Activated CD8-positive, alpha-beta memory T cell treated with anti-CD3 and anti-CD28 coated beads, Interleukin-2, amount 10 ng/mL, durations not matched to agents 7 days and 5 days (primary cell): ENCODE measurements around the gene DOCK1. TPM values are rescaled to one million over a fixed set of nuclear protein-coding genes. Genes with fewer than 3 reads are reported as not detected.

Source experiments
- ATAC-seq: fragments of 150-1000 bp; cut with Tn5 transposase; one replicate; pipeline ENCODE4 v1.10.0; 2021; ENCODE audit warnings: moderate library complexity
- CTCF ChIA-PET: fragments of 350-600 bp; sonication (Branson Sonifier 250); formaldehyde crosslinking; loops from one replicate; lab custom pipeline; 2021; ENCODE audit warnings: antibody characterized with exemption; lab: Charles Lee
- DNase-seq: peaks from one replicate; pipeline ENCODE4 v3.0.0-alpha.2; 2020
- H3K27ac Mint-ChIP-seq: one replicate; pipeline ENCODE4 v1.8.0; 2021; ENCODE audit warnings: mild to moderate bottlenecking, mixed read lengths
- H3K27me3 Mint-ChIP-seq: one replicate; pipeline ENCODE4 v1.8.0; 2021; ENCODE audit warnings: mixed read lengths
- H3K36me3 Mint-ChIP-seq: one replicate; pipeline ENCODE4 v1.8.0; 2021; ENCODE audit warnings: mild to moderate bottlenecking, mixed read lengths
- H3K4me1 Mint-ChIP-seq: one replicate; pipeline ENCODE4 v1.8.0; 2021; ENCODE audit warnings: mixed read lengths
- H3K4me3 Mint-ChIP-seq: one replicate; pipeline ENCODE4 v1.8.0; 2021; ENCODE audit warnings: mild to moderate bottlenecking, moderate library complexity, mixed read lengths
- H3K9me3 Mint-ChIP-seq: one replicate; pipeline ENCODE4 v1.8.0; 2022; ENCODE audit warnings: low read depth, mixed read lengths
- total RNA-seq, 2 experiments: library from RNA; stranded (reverse); gene quantifications; one replicate each; pipeline ENCODE4 v1.2.3, GENCODE V29; 2021

Gene DOCK1
- total RNA-seq, 2 experiments from 2014 or later, result 0.07 TPM; not detected in 1

DNA sequence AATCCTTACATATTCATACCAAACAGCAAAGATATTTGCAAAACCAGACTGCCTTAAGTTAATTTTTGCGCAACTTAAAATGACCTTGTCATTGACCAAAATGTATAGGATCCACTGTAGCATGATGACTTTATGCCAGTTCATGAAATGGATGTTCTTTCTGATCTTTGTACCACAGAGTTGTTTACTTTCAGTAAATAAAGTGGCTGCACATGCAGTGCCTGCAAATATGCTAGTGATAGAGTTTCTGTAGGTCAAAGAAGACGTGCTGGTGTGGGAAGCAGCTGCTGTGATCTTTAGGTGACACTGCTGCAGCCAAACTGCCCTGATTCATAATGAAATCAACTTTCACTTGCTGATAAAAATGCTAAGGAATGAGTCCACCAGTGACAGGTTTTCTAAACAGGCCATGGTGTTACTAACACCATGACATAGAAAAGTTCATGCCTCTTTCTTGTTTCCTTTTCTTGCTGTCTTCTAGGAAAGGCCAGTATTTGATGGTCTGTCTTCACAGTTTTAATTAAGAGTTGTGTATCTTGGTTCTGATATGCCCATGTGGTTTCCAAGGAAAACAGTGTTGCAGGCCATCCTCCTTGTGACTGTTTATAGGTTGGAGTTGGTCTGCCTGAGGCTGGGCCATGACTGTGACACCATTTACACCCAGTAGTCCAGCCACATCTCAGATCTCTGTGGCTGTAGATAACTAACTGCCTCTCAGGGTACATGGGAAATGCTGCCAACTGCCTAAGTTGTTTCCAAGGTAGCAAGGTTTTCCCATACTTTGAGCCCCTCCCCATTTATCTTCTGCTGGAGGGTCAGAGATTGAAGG lies 228.7 kb downstream of the DOCK1 start:
- ATAC-seq, result no peak
- Mint-ChIP-seq H3K4me1 (no peaks in the 10 kb centered on the region), H3K36me3 (no peaks in the 10 kb centered on the region), H3K9me3 (no peaks in the 10 kb centered on the region), H3K27ac (no peak overlapping the region), H3K4me3 (no peak overlapping the region), H3K27me3 (no peaks in the 10 kb centered on the region)
- CTCF ChIA-PET, result no interaction called here
- no peak for DNase-seq

DNA sequence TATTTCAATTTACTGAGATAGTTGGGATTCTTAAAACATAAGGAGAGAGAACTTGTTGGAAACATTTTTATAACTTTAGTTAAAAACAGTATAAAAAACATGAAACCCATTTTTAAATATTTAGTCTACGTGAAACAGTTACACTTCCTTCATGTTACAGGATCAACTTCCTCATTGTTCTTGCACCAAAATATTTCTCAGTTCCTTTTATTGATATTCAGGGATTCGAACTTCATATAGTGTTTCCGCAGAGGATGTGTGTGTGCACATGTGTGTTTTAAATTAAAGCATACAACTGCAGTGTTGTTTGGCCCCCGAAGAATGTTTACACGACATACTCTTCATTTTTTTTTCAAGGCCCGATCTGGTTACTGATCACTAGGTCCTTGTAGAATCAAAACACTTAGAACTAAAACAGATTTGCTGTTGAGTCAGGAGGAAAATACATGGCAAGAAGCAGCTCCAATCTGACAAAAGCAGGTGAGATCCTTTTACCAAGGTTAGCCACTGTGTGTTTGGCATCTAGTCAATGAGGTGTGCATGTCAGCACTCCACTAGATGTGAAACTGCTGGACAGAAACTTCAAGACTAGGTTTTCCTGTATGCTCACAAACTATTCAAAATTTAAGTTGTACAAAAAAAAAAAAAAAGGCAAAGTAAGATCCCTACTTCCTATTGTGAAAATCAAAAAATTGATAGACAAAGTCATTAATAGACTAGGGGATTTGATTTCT lies 230.8 kb downstream of the DOCK1 start:
- DNase-seq, result no peak
- no peak for ATAC-seq
- Mint-ChIP-seq H3K9me3 (peaks cover 2% of the 10 kb centered on the region), H3K36me3 (no peaks in the 10 kb centered on the region), H3K27me3 (no peaks in the 10 kb centered on the region), H3K27ac (no peak overlapping the region), H3K4me3 (no peak overlapping the region), H3K4me1 (no peaks in the 10 kb centered on the region)
- CTCF ChIA-PET, result no interaction called here

DNA sequence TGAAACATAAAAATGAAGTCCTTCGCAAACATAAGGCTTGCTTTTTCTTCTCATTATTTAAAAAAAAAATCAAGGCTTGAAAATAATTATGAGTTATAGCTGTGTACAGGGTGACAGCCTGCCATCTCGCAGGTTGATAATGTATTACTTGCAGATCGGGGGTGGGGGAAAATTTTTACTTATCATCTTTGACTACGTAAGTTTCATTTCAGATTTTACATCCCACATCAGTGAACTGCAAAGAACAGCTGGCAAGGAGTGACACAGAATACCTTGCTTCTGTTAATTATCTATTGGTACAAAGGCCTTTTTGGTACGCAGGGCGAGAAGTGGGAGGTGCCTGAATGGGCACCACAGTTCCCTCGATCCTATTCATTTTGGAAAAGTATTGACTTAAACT lies 232.2 kb downstream of the DOCK1 start:
- Mint-ChIP-seq H3K27me3 (no peaks in the 10 kb centered on the region), H3K4me1 (no peaks in the 10 kb centered on the region), H3K36me3 (no peaks in the 10 kb centered on the region), H3K9me3 (peaks cover 3% of the 10 kb centered on the region), H3K27ac (no peak overlapping the region), H3K4me3 (no peak overlapping the region)
- DNase-seq (no peak), ATAC-seq (no peak)
- CTCF ChIA-PET, result no interaction called here

DNA sequence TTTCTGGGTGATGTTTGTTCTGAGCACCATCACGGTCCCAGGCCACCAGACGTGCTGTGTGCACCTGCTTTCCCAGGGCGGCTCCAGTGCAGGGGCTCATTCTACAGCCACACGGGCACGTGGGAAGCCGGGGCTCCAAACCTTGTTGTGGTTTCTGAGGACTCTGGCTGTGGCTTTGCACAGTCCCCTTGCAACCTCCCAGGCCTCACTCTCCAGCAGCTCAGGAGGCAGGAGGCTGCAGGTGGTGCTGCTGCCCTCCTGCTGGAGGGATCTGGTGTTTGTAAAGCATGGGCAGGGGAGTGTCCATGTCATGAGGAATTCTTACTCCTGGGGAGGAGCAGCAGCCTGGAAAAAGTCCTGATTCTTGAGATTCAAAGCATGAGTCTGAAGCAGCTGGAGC lies 236.9 kb downstream of the DOCK1 start:
- Mint-ChIP-seq H3K27me3 (no peaks in the 10 kb centered on the region), H3K4me3 (no peak overlapping the region), H3K9me3 (peaks cover 3% of the 10 kb centered on the region), H3K36me3 (no peaks in the 10 kb centered on the region), H3K27ac (no peak overlapping the region), H3K4me1 (no peaks in the 10 kb centered on the region)
- no peak for ATAC-seq
- no peak for DNase-seq
- CTCF ChIA-PET, result no interaction called here

DNA sequence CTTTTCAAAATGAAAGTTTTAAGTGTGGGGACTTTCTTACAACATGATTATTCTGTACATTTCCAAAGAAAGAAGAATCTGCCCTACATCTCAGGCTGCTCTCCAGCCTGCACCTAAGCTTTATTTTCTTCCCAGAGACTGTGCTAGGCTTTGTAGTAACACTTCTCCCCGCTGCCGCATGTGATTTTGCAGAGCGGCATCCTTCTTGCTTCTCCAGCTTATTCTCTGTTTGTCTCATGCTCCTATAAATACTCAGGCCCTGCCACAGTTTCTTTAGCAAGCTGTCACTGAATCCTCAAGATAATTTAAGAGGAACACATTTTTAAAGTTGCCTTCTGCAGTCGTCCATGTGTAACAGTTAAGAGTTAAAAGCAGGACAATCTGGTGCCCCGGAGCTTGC lies 237.6 kb downstream of the DOCK1 start:
- ATAC-seq, result no peak
- Mint-ChIP-seq H3K9me3 (peaks cover 3% of the 10 kb centered on the region), H3K4me1 (no peaks in the 10 kb centered on the region), H3K4me3 (no peak overlapping the region), H3K27ac (no peak overlapping the region), H3K27me3 (no peaks in the 10 kb centered on the region), H3K36me3 (no peaks in the 10 kb centered on the region)
- DNase-seq, result no peak
- CTCF ChIA-PET, result no interaction called here

DNA sequence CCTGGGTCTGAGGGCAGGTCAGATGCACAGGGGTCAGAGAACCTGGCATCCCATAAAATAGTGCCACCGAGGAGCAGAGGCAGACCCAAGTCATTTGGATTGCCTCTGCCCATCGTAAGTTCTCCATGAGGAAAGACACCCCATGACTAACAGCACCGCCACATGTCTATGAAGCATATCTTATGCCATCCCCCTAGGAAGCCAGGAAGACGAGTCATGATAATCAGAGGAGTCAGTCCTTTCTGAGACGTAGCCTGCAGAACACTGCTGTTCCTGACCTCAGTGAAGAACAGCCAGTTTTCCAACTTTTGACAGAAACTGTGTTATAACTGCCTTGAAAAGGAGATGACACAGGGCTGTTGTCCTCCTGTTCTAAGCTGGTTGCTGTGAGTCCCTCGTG lies 239.9 kb downstream of the DOCK1 start:
- DNase-seq (no peak), ATAC-seq (no peak)
- no peak overlapping the region for H3K4me3 Mint-ChIP-seq
- H3K27me3 Mint-ChIP-seq, result no peaks in the 10 kb centered on the region
- CTCF ChIA-PET, result no interaction called here
- H3K36me3 Mint-ChIP-seq, result no peaks in the 10 kb centered on the region
- H3K27ac Mint-ChIP-seq, result no peak overlapping the region
- peaks cover 7% of the 10 kb centered on the region for H3K9me3 Mint-ChIP-seq
- H3K4me1 Mint-ChIP-seq, result peaks cover 4% of the 10 kb centered on the region

DNA sequence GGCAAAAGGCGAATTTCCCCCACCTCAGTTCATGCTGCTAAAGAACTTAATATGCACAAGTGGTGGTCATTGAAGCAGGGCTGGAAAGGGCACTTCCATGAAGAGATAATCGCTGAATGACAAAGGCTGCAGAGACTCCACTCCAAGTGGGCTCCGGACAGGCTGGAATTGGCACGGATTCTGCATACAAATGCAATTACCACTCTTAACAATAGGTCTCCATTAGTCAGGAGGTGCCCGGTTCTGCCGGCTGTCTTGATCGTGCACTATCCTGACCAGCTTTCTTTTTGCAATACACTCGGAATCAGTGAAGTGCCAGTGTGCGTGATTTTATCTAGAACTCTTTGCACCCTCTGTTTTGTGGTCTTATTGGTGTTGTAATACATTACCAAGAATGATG lies 241.4 kb downstream of the DOCK1 start:
- Mint-ChIP-seq H3K27ac (no peak overlapping the region), H3K9me3 (peaks cover 4% of the 10 kb centered on the region), H3K4me3 (no peak overlapping the region), H3K27me3 (no peaks in the 10 kb centered on the region), H3K36me3 (no peaks in the 10 kb centered on the region), H3K4me1 (peaks cover 4% of the 10 kb centered on the region)
- ATAC-seq (no peak), DNase-seq (no peak)
- CTCF ChIA-PET, result no interaction called here

DNA sequence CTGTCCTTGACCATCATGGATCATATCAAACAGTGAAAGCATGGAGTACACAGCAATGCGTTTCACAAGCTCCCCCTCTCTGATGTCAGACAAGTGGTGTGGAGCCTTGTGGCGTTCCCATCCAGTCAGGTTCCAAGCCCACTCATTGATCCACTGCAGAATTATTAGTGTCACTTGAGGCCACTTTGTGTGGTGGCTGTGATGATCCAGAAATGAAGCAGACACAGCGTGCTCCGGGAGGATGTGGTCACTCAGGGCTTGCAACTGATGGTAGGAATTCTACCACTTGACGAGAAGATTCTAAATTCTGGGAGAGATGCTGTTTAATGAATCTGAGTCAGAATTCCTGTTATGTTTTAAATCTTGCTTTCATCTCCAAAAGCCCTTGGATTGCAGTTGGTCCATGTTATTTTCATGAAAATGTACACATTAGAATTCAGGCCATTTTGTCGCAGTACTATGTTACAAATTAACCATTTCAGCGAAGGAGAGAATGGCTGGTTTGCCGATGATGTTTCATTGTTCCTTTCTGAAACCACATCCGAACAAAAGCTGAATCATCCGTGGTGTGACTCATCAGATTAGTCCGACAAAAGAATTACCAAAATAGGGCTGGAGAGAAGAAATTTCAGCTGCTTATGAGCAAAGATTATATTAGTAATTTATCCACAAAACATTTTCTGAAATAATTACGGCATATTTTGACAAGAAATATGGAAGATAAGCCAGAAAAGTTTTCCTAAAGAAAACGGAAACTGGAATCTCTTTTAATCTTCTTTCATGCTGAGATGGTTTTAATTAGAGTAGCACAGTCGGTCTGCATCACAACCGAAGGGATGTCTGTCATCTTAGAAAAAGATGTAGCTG lies 243.1 kb downstream of the DOCK1 start:
- no peak overlapping the region for H3K27ac Mint-ChIP-seq
- H3K4me1 Mint-ChIP-seq, result peaks cover 4% of the 10 kb centered on the region
- ATAC-seq, result no peak
- H3K36me3 Mint-ChIP-seq, result no peaks in the 10 kb centered on the region
- DNase-seq, result no peak
- CTCF ChIA-PET, result no interaction called here
- no peaks in the 10 kb centered on the region for H3K27me3 Mint-ChIP-seq
- H3K9me3 Mint-ChIP-seq, result peaks cover 4% of the 10 kb centered on the region
- no peak overlapping the region for H3K4me3 Mint-ChIP-seq

DNA sequence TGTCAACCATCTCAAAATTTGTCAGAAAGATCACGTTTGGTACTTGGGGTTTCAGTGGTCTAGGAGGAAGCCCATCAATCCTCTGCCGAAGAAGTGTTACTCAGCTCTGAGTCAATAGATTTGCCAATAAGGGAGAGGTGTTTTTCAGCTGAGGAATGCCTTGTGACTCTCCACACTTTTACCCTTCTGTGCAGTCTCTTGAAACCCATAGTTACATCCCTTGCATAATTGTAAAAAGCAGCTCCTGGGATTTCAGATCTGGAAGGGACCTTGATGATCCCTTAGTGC lies 243.6 kb downstream of the DOCK1 start:
- peaks cover 4% of the 10 kb centered on the region for H3K9me3 Mint-ChIP-seq
- no peak for ATAC-seq
- no peak for DNase-seq
- no peaks in the 10 kb centered on the region for H3K36me3 Mint-ChIP-seq
- H3K4me1 Mint-ChIP-seq, result peaks cover 4% of the 10 kb centered on the region
- H3K4me3 Mint-ChIP-seq, result no peak overlapping the region
- H3K27me3 Mint-ChIP-seq, result no peaks in the 10 kb centered on the region
- H3K27ac Mint-ChIP-seq, result no peak overlapping the region
- CTCF ChIA-PET, result no interaction called here

DNA sequence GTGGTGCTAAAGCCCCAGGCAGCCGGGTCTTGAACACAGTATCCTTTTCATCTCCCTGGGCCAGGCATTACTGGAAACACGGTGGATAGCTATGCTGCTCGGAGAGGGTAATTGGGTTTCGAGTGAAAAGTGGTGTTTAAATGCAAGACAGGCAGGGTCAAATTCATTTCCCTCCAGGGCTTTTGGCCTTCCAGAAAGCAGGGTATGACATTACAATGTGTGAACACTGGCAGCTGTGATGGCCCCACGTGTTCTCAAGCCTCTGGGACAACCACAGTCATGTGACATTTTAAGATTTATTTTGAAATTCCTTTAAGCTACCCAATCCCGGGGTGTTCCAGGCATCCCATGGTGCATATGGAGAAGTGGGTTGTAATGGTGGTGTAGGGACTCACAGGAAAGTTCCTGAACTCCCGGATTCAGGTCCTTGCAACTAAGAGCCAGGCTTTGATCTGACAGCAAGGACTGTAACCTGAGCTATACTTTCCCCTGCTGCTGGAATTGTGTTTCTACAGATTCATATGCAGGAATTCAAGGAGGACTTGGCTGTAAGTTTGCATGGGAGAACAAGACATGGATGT lies 244.4 kb downstream of the DOCK1 start:
- DNase-seq (no peak), ATAC-seq (no peak)
- peaks cover 4% of the 10 kb centered on the region for H3K4me1 Mint-ChIP-seq
- CTCF ChIA-PET, result no interaction called here
- H3K27me3 Mint-ChIP-seq, result no peaks in the 10 kb centered on the region
- H3K36me3 Mint-ChIP-seq, result no peaks in the 10 kb centered on the region
- no peak overlapping the region for H3K27ac Mint-ChIP-seq
- peaks cover 4% of the 10 kb centered on the region for H3K9me3 Mint-ChIP-seq
- no peak overlapping the region for H3K4me3 Mint-ChIP-seq

DNA sequence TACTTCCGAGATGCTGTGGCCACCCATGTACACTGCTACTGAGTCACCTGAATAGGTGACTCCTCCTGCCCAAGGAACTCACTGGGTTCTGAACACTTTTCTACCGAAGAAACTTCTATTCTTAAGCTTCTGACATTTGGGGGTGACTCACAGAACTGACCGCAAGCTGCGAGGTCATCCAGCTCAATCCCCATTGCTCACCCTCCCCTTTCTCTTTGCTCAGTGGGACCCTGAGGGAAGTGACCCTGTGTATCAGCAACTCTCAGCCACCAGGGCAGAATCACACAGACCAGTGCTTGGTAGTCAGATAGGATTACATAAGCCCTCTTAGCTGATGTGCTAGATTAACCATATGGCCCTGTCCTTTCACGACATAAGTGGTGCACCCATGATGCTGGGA lies 244.9 kb downstream of the DOCK1 start:
- CTCF ChIA-PET, result no interaction called here
- peaks cover 4% of the 10 kb centered on the region for H3K9me3 Mint-ChIP-seq
- H3K27me3 Mint-ChIP-seq, result no peaks in the 10 kb centered on the region
- no peak overlapping the region for H3K27ac Mint-ChIP-seq
- H3K4me3 Mint-ChIP-seq, result no peak overlapping the region
- ATAC-seq (no peak), DNase-seq (no peak)
- no peaks in the 10 kb centered on the region for H3K36me3 Mint-ChIP-seq
- peaks cover 4% of the 10 kb centered on the region for H3K4me1 Mint-ChIP-seq

DNA sequence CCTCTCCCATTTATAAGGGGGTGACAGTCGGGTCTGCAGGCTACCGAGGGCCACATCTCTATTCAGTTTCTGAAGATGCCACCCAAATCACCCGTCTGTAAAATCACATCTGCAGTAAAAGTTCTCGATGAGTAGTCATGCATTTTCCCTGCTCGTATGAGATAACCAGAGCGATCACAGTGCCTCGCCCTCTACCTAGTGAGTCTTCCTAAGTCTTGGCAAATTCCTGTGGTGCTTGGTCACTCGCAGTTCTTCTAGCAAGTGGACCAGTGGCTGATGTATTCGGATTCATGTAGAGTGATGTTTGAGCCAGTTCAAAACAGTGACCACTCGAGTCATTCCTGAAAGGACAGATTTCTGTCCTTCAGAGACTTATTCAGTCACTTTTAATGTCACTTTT lies 246.3 kb downstream of the DOCK1 start:
- Mint-ChIP-seq H3K4me3 (no peak overlapping the region), H3K27ac (no peak overlapping the region), H3K27me3 (no peaks in the 10 kb centered on the region), H3K36me3 (no peaks in the 10 kb centered on the region), H3K4me1 (peaks cover 4% of the 10 kb centered on the region), H3K9me3 (peaks cover 4% of the 10 kb centered on the region)
- CTCF ChIA-PET, result no interaction called here
- DNase-seq (no peak), ATAC-seq (no peak)

DNA sequence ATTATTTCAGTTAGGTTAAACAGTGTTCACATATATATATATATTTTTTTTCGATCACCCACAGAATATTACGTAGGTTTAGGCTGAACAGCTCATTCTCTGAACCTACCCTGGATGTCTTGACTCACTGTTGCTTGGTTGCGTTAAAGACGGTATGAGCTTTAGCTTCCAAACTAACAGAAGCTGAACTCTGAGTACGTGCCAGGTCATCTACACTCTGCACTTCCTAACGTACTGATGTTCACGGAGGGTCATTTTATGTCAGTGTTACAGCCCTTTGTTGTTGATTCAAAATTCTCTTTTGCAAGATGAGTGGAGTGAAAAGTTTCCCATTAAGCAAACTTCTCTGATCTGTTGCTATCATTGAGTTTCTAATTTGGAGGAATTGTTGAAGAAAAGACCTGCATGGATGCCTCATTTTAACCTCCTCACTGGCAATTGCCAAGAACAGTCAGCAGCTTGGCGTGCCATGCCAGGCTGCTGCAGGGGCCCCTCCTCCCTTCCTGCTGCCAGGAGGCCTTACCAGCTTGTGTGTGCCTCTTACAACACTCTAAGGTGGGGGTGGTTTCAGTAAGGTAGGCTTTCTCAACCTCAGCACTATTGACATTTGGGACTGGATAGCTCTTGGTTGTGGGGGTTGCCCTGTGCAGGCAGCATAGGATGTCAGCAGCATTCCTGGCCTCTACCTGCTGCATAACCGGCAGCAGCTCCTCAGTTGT lies 246.9 kb downstream of the DOCK1 start:
- H3K4me3 Mint-ChIP-seq, result no peak overlapping the region
- H3K27me3 Mint-ChIP-seq, result no peaks in the 10 kb centered on the region
- DNase-seq (no peak), ATAC-seq (no peak)
- H3K36me3 Mint-ChIP-seq, result no peaks in the 10 kb centered on the region
- H3K27ac Mint-ChIP-seq, result no peak overlapping the region
- peaks cover 4% of the 10 kb centered on the region for H3K9me3 Mint-ChIP-seq
- H3K4me1 Mint-ChIP-seq, result peaks cover 4% of the 10 kb centered on the region
- CTCF ChIA-PET, result no interaction called here
